Muscle layer of colon (tissue), 2 donors: Measurements from ENCODE around the gene RIC3.

Experiments
- H3K27ac ChIP-seq: one replicate; pipeline ENCODE4 v1.7.0; 2013; ENCODE audit warnings: low read depth, mild to moderate bottlenecking, low read length, moderate library complexity
- H3K27me3 ChIP-seq, 2 donors: one replicate each; pipeline ENCODE4 v1.7.0; 2013; ENCODE audit warnings: low read length in 2 of 2, mild to moderate bottlenecking in 2 of 2; ENCODE audit not compliant: insufficient read depth in 2 of 2, control insufficient read depth in 1 of 2
- H3K36me3 ChIP-seq: one replicate; pipeline ENCODE4 v1.7.0; 2013; ENCODE audit warnings: mild to moderate bottlenecking, low read length; ENCODE audit not compliant: insufficient read depth
- H3K4me1 ChIP-seq: one replicate; pipeline ENCODE4 v1.7.0; 2013; ENCODE audit warnings: mild to moderate bottlenecking, low read length; ENCODE audit not compliant: insufficient read depth
- H3K4me3 ChIP-seq, 2 donors: one replicate each; pipeline ENCODE4 v1.7.0; 2013; ENCODE audit warnings: low read length in 2 of 2, low read depth in 1 of 2, mild to moderate bottlenecking in 1 of 2, moderate library complexity in 1 of 2
- H3K9ac ChIP-seq: one replicate; pipeline ENCODE4 v1.7.0; 2013; ENCODE audit warnings: low read length
- H3K9me3 ChIP-seq: one replicate; pipeline ENCODE4 v1.7.0; 2013; ENCODE audit warnings: mild to moderate bottlenecking, low read length
- donor health status: abdominal sarcoma.
- donor health status: Adenocarcinoma of cecum.

RIC3 gene

GRCh38 chr11:8204025-8204424 lies 35.2 kb upstream of the RIC3 start:
- Histone ChIP-seq H3K4me1 (no peaks in the 10 kb centered on the region), H3K4me3 (no peak overlapping the region), H3K9ac (no peak overlapping the region), H3K27me3 (no peaks in the 10 kb centered on the region), H3K27ac (no peak overlapping the region), H3K9me3 (no peaks in the 10 kb centered on the region), H3K36me3 (no peaks in the 10 kb centered on the region)

GRCh38 chr11:8203414-8203715 lies 34.5 kb upstream of the RIC3 start:
- H3K36me3 ChIP-seq: no peaks in the 10 kb centered on the region
- no peak overlapping the region for H3K9ac ChIP-seq
- H3K27ac ChIP-seq: no peak overlapping the region
- no peaks in the 10 kb centered on the region for H3K27me3 ChIP-seq
- no peaks in the 10 kb centered on the region for H3K4me1 ChIP-seq
- H3K4me3 ChIP-seq: no peak overlapping the region
- no peaks in the 10 kb centered on the region for H3K9me3 ChIP-seq

- Histone ChIP-seq H3K27me3 (no peaks in the 10 kb centered on the region), H3K9me3 (no peaks in the 10 kb centered on the region), H3K9ac (no peak overlapping the region), H3K27ac (no peak overlapping the region), H3K36me3 (no peaks in the 10 kb centered on the region), H3K4me1 (no peaks in the 10 kb centered on the region), H3K4me3 (no peak overlapping the region)
These were observed 33.9 kb upstream of the RIC3 start for GRCh38 chr11:8202516-8203413.

GRCh38 chr11:8201644-8202365 lies 33.0 kb upstream of the RIC3 start:
- no peaks in the 10 kb centered on the region for H3K27me3 ChIP-seq
- no peak overlapping the region for H3K4me3 ChIP-seq
- H3K9ac ChIP-seq: no peak overlapping the region
- no peak overlapping the region for H3K27ac ChIP-seq
- no peaks in the 10 kb centered on the region for H3K9me3 ChIP-seq
- no peaks in the 10 kb centered on the region for H3K4me1 ChIP-seq
- no peaks in the 10 kb centered on the region for H3K36me3 ChIP-seq

- Histone ChIP-seq H3K27me3 (no peaks in the 10 kb centered on the region), H3K9ac (no peak overlapping the region)
These were observed 30.9 kb upstream of the RIC3 start for GRCh38 chr11:8199676-8200075.

GRCh38 chr11:8196749-8197148 lies 27.9 kb upstream of the RIC3 start:
- Histone ChIP-seq H3K4me1 (no peaks in the 10 kb centered on the region), H3K36me3 (no peaks in the 10 kb centered on the region), H3K9me3 (no peaks in the 10 kb centered on the region), H3K4me3 (no peak overlapping the region), H3K9ac (no peak overlapping the region), H3K27me3 (peaks cover 0 to 5% of the 10 kb centered on the region in 2 donors), H3K27ac (no peak overlapping the region)

More at GRCh38 chr11:8199676-8200075, 30.9 kb upstream of the RIC3 start:
- Histone ChIP-seq H3K27ac (no peak overlapping the region), H3K9me3 (no peaks in the 10 kb centered on the region), H3K36me3 (no peaks in the 10 kb centered on the region), H3K4me3 (no peak overlapping the region), H3K4me1 (no peaks in the 10 kb centered on the region)

GRCh38 chr11:8194956-8195355 lies 26.1 kb upstream of the RIC3 start:
- no peaks in the 10 kb centered on the region for H3K36me3 ChIP-seq
- H3K4me1 ChIP-seq: no peaks in the 10 kb centered on the region
- no peak overlapping the region for H3K9ac ChIP-seq
- H3K27me3 ChIP-seq: peaks cover 0 to 5% of the 10 kb centered on the region in 2 donors
- H3K27ac ChIP-seq: no peak overlapping the region
- no peaks in the 10 kb centered on the region for H3K9me3 ChIP-seq
- H3K4me3 ChIP-seq: no peak overlapping the region

GRCh38 chr11:8192896-8193209 lies 24.0 kb upstream of the RIC3 start:
- no peak overlapping the region for H3K27ac ChIP-seq
- H3K36me3 ChIP-seq: no peaks in the 10 kb centered on the region
- peaks cover 0 to 5% of the 10 kb centered on the region in 2 donors for H3K27me3 ChIP-seq
- no peaks in the 10 kb centered on the region for H3K9me3 ChIP-seq
- no peak overlapping the region for H3K9ac ChIP-seq
- H3K4me1 ChIP-seq: no peaks in the 10 kb centered on the region
- no peak overlapping the region for H3K4me3 ChIP-seq

GRCh38 chr11:8192016-8192895 lies 23.4 kb upstream of the RIC3 start:
- Histone ChIP-seq H3K9ac (no peak overlapping the region), H3K27me3 (peaks cover 0 to 5% of the 10 kb centered on the region in 2 donors), H3K27ac (no peak overlapping the region), H3K4me1 (no peaks in the 10 kb centered on the region), H3K4me3 (no peak overlapping the region), H3K9me3 (no peaks in the 10 kb centered on the region), H3K36me3 (no peaks in the 10 kb centered on the region)

- H3K4me3 ChIP-seq: no peak overlapping the region
- H3K9me3 ChIP-seq: no peaks in the 10 kb centered on the region
- H3K27me3 ChIP-seq: peaks cover 0 to 5% of the 10 kb centered on the region in 2 donors
- H3K36me3 ChIP-seq: no peaks in the 10 kb centered on the region
- H3K27ac ChIP-seq: no peak overlapping the region
- H3K4me1 ChIP-seq: no peaks in the 10 kb centered on the region
- H3K9ac ChIP-seq: no peak overlapping the region
These were observed 21.6 kb upstream of the RIC3 start for GRCh38 chr11:8190431-8190830.

- Histone ChIP-seq H3K9me3 (no peaks in the 10 kb centered on the region), H3K27ac (no peak overlapping the region), H3K36me3 (no peaks in the 10 kb centered on the region), H3K4me1 (no peaks in the 10 kb centered on the region), H3K4me3 (no peak overlapping the region), H3K9ac (no peak overlapping the region), H3K27me3 (no peaks in the 10 kb centered on the region)
These were observed 17.6 kb upstream of the RIC3 start for GRCh38 chr11:8186429-8186828.
